A673 (cell line): ENCODE measurements around the gene CCDC34.

ENCODE experiments used
- CTCF ChIP-seq: fragments of 300-800, 200-600 bp; sonication (generic); conservative IDR thresholded peaks from 2 replicates; pipeline ENCODE4 v1.5.1; 2017; ENCODE audit warnings: low read depth, mild to moderate bottlenecking, antibody characterized with exemption, low read length, moderate library complexity, mixed read lengths
- EZH2 ChIP-seq: fragments of 200-600 bp; sonication (generic); IDR thresholded peaks from 2 replicates; pipeline ENCODE4 v1.6.1; 2017; ENCODE audit warnings: borderline replicate concordance, low read depth, mild to moderate bottlenecking, mixed read lengths, antibody characterized with exemption, low read length; ENCODE audit not compliant: poor library complexity, severe bottlenecking

- TF ChIP-seq CTCF (no peak), EZH2 (no peak)
Observed at GRCh38 chr11:27388001-27388400, 25.0 kb upstream of the CCDC34 start.
